GM18870 (cell line): ENCODE results near the gene GHR.
"Not testable (repeated sequence)": the region's sequence is repeated elsewhere in the genome, so short reads cannot be mapped to it uniquely, and the experiment has no call there.

ENCODE experiments used
- ATAC-seq: cut with Tn5 transposase; IDR thresholded peaks from one replicate; pipeline ENCODE4 v1.9.1; 2021; ENCODE audit warnings: moderate library complexity; ENCODE audit not compliant: unreplicated experiment

GHR gene

GRCh38 chr5:42685078-42685477, 261.8 kb downstream of the GHR start:
- ATAC-seq = not testable (repeated sequence)

- no peak for ATAC-seq
These were observed 266.2 kb downstream of the GHR start for GRCh38 chr5:42689391-42689790.

- no peak for ATAC-seq
These were observed 268.2 kb downstream of the GHR start for GRCh38 chr5:42691413-42691937.

- no peak for ATAC-seq
These were observed 278.3 kb downstream of the GHR start for GRCh38 chr5:42701351-42702059.

GRCh38 chr5:42703238-42703637, 280.0 kb downstream of the GHR start:
- no peak for ATAC-seq

- ATAC-seq = no peak
These were observed 292.5 kb downstream of the GHR start for GRCh38 chr5:42715785-42716184.

- ATAC-seq = peak; percentile 96
These were observed 295.4 kb downstream of the GHR start for GRCh38 chr5:42718591-42718990.

- no peak for ATAC-seq
These were observed 295.8 kb downstream of the GHR start for GRCh38 chr5:42719034-42719433.

GRCh38 chr5:42720251-42720650, 297.0 kb downstream of the GHR start:
- ATAC-seq = no peak

GRCh38 chr5:42721484-42721883, 298.2 kb downstream of the GHR start:
- ATAC-seq = no peak

- not testable (repeated sequence) for ATAC-seq
These were observed 311.4 kb downstream of the GHR start for GRCh38 chr5:42734531-42735058.

GRCh38 chr5:42740920-42741319, 317.7 kb downstream of the GHR start:
- ATAC-seq = no peak

- no peak for ATAC-seq
These were observed 322.2 kb downstream of the GHR start for GRCh38 chr5:42745426-42745825.

GRCh38 chr5:42745856-42746255, 322.6 kb downstream of the GHR start:
- no peak for ATAC-seq

GRCh38 chr5:42749020-42749419, 325.8 kb downstream of the GHR start:
- no peak for ATAC-seq

GRCh38 chr5:42750507-42750906, 327.3 kb downstream of the GHR start:
- ATAC-seq = no peak

GRCh38 chr5:42751044-42751443, 327.8 kb downstream of the GHR start:
- ATAC-seq = no peak

- ATAC-seq = no peak
These were observed 329.9 kb downstream of the GHR start for GRCh38 chr5:42753099-42753498.

GRCh38 chr5:42756606-42757601, 333.7 kb downstream of the GHR start, which contains the start of gene CCDC152:
TSS of gene CCDC152 (plus strand) at chr5:42756818. CDS start at chr5:42759122, 2,304 bp downstream.
- peak; percentile 65 for ATAC-seq

GRCh38 chr5:42759456-42759855, 336.2 kb downstream of the GHR start:
- ATAC-seq = no peak

- no peak for ATAC-seq
These were observed 337.2 kb downstream of the GHR start for GRCh38 chr5:42760426-42760825.
